ENCODE results near the gene SSR4.

DNA sequence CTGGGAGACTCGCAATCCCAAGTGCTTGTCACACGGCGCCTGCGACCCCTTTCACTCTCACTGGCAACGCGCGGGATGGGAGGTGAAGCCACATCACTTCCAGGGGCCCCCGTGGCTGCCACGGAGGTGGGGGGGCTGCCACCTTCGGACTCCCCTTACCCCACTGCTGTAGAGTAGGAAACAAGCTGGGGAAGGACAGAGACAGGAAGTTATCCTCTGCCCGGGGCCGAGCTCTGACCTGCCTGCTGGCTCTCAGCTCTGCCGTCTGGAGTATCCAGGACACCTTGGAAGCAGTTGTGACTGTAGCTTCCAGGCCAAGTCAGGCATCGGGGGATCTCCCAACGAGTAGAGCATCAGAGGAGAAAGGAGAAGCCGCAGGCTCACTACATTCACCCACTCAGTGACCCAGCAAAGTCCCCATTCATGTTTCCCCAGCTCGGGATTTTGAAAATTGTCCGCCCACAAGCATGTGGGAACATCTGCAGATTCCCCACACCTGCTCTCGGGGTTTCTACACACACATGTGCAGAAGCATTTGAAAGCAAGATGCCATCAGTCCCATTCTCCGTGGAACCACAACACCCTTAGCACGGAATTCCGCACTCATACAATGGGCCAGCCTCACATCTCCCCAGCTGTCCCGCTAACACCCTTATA is 25.0 kb downstream of the SSR4 start:
- TF ChIP-seq, protein P1, sequence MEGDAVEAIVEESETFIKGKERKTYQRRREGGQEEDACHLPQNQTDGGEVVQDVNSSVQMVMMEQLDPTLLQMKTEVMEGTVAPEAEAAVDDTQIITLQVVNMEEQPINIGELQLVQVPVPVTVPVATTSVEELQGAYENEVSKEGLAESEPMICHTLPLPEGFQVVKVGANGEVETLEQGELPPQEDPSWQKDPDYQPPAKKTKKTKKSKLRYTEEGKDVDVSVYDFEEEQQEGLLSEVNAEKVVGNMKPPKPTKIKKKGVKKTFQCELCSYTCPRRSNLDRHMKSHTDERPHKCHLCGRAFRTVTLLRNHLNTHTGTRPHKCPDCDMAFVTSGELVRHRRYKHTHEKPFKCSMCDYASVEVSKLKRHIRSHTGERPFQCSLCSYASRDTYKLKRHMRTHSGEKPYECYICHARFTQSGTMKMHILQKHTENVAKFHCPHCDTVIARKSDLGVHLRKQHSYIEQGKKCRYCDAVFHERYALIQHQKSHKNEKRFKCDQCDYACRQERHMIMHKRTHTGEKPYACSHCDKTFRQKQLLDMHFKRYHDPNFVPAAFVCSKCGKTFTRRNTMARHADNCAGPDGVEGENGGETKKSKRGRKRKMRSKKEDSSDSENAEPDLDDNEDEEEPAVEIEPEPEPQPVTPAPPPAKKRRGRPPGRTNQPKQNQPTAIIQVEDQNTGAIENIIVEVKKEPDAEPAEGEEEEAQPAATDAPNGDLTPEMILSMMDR (IDR thresholded peaks at IDR 0.05) = no peak
- no peak for TF ChIP-seq POLR2A (IDR thresholded peaks at IDR 0.05)

Data from thyroid gland (tissue), 4 donors.